GM15510 (cell line): Measurements from ENCODE around the gene KIF25.

ENCODE experiments used
- POLR2A ChIP-seq: IDR thresholded peaks from 3 replicates; pipeline ENCODE4 v1.6.1; 2011; ENCODE audit warnings: borderline replicate concordance; ENCODE audit not compliant: insufficient read length; ENCODE audit errors: extremely low read depth

The KIF25 gene

DNA sequence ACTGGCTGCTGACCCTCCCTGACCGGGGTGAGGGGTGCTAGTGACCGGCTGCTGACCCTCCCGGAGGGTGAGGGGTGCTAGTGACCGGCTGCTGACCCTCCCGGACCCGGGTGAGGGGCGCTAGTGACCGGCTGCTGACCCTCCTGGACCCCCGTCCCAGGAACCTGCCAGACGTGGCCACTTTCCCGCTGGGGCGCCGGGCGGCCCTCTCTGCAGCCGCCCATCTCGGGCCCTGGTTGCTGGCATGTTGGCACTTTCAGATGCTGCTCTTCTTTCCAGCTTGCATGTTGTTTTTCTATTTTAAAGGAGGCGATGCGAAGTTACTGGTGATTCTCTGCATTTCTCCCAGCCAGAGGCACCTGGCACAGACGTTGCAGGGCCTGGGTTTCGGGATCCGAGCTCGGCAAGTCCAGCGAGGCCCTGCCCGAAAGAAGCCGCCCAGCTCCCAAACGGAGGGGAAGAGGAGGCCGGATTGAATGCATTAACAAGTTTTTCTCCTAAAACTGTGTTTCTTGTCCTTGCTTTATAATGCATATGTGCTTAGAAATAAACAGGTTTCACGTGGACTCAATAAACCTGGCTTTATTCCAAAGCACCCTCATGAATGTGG is 47.2 kb downstream of the KIF25 start:
- no peak for TF ChIP-seq POLR2A

DNA sequence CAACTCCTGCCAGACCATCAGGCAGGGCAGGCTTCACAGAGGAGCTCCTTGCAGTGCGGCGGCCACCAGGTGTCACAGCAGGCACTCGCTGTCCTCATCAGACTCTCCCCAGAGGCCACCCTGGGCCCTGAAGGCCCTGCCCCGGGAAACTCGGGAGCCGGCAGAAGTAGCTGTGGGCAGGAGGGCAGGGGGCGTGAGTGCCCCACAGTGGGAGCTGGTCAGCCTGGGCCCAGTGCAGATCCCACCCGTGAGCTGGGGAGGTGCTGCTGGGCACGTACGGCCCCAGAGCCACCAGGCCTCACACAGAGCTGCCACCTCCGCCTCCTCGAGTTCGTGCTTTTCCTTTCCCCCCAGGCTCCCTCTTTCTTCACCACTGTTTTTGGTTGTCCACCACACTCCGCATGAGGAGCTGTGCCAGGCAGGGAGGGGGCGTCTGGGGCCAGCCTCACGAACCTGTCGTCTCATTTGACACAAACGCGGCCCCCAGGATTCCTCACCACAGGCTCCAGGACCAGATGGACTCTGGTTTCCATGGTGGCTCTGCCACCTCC is 47.7 kb downstream of the KIF25 start:
- no peak for TF ChIP-seq POLR2A

DNA sequence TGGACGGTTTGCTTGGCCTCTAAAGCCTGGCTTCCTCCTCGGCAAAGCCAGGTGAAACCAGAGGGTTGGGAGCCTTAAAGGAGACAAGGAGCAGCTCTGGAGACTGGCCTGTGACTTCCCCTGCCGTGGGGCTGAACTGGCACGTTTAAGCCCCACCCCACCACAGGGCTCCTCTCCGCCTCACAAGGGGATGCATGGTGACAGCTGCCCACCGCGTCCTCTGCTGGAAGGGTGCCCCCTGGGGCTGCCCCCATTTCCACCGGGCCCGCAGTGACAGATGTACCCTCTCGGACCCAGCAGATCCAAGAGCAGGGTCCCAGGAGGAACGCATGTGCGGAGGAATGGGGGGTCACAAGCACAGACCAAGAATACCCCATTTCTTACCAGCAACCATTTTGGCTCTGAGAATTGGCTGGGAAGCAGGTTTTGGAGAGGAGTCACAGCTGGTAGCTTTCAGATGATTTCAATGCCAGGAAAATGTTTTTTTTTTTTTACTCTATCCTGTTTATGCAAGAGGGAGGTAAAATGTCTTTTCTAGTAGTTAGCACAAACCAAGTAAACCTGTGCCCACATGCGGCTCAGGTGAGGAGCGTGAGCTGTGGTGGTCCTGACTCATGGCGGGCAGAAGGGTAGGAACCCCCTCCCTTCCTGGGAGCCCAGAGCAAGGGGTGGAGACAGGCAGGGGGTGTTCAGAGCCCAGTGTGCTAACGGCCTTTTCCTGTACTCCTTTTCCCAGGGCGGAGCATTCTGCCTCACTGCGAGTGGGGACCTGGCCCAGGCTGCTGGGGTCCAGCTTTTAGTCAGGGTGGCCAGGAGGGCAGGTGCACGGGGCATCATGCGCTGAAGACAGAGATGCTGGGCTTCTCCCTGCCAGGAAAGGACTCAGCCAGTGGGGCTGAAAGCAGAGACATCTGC is 48.5 kb downstream of the KIF25 start:
- no peak for TF ChIP-seq POLR2A

GRCh38 chr6:168046696-168047095 is 49.2 kb downstream of the KIF25 start:
- TF ChIP-seq POLR2A = no peak

- TF ChIP-seq POLR2A = no peak
These were observed 50.6 kb downstream of the KIF25 start for GRCh38 chr6:168047841-168048723.

GRCh38 chr6:168048724-168049025 is 51.2 kb downstream of the KIF25 start:
- TF ChIP-seq POLR2A = no peak

- TF ChIP-seq POLR2A = no peak
These were observed 51.8 kb downstream of the KIF25 start for GRCh38 chr6:168049277-168049676.

- TF ChIP-seq POLR2A = no peak
These were observed 52.3 kb downstream of the KIF25 start for GRCh38 chr6:168049706-168050224.

DNA sequence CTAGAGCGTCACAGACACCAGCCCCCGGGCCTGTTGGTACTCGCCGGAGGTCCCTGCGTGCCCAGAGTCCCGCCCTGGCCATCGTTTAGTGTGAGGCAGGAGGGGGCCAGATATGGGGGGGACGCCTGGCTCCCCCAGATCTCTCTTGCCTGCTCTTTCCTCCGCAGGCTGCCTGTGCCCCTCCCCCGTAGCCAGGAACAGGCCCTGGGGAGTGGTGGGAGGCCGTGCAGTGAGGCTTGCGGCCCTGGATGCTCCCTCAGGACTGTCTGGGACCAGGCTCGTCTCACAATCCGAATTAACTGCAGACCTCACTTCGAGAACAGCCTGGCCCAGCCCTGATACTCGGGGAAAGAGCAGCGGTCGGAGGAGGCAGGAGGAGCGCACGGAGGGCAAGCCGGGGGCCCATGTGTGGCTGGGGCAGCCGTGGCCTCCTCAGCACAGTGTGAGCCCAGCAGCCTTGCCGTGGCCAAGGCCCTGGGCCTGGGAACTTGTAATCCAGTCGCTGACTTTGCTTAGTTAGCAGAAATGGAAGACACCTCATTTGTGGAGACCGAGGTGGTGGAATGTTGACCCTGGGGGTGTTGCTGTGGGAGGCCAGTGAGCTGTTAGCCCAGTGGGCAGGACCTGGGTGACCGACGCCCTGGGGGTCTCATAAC is 52.9 kb downstream of the KIF25 start:
- TF ChIP-seq POLR2A = no peak

GRCh38 chr6:168050881-168051586 is 53.6 kb downstream of the KIF25 start:
- TF ChIP-seq POLR2A = no peak

GRCh38 chr6:168051648-168052047 is 54.2 kb downstream of the KIF25 start:
- no peak for TF ChIP-seq POLR2A

- TF ChIP-seq POLR2A = no peak
These were observed 54.9 kb downstream of the KIF25 start for GRCh38 chr6:168052291-168052891.
